ENCODE measurements around the gene FAM151B.

DNA sequence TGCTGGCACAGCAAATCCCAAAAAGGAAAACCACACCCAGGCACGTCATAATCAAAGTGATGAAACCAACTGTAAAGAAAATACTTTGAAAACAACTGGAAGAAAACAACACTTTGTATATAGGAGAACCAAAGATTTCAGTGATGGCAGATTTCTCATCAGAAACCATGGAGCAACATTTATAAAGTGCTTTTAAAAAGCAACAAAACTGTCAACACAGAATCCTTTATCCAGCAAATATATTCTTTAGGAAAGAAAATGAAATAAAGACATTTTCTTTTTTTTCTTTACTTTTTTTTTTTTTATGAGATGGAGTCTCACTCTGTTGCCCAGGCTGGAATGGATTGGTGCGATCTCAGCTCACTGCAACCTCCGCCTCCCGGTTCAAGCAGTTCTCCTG is 5.3 kb upstream of the FAM151B start:
- TF ChIP-seq, protein P1, sequence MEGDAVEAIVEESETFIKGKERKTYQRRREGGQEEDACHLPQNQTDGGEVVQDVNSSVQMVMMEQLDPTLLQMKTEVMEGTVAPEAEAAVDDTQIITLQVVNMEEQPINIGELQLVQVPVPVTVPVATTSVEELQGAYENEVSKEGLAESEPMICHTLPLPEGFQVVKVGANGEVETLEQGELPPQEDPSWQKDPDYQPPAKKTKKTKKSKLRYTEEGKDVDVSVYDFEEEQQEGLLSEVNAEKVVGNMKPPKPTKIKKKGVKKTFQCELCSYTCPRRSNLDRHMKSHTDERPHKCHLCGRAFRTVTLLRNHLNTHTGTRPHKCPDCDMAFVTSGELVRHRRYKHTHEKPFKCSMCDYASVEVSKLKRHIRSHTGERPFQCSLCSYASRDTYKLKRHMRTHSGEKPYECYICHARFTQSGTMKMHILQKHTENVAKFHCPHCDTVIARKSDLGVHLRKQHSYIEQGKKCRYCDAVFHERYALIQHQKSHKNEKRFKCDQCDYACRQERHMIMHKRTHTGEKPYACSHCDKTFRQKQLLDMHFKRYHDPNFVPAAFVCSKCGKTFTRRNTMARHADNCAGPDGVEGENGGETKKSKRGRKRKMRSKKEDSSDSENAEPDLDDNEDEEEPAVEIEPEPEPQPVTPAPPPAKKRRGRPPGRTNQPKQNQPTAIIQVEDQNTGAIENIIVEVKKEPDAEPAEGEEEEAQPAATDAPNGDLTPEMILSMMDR (IDR thresholded peaks at IDR 0.05) = no peak
- no peak for TF ChIP-seq ZFX (IDR thresholded peaks at IDR 0.05; ENCODE audit: borderline replicate concordance)

Measured in 22Rv1 (cell line).